SK-N-MC (cell line): Measurements from ENCODE around the gene RNASE8.

Experiments used
- EZH2 ChIP-seq: fragments of 200-600 bp; sonication (generic); IDR thresholded peaks from one replicate; pipeline ENCODE4 v1.6.1; 2017; ENCODE audit warnings: antibody characterized with exemption
- FOXP2 ChIP-seq: optimal IDR thresholded peaks from 2 replicates; pipeline ENCODE3; 2011; ENCODE audit warnings: mild to moderate bottlenecking, moderate library complexity; ENCODE audit not compliant: insufficient read depth; ENCODE audit errors: extremely low read length, control extremely low read depth
- POLR2AphosphoS5 ChIP-seq: IDR thresholded peaks from 2 replicates; pipeline ENCODE4 v1.6.1; 2012; ENCODE audit warnings: mild to moderate bottlenecking, low read depth, low read length, borderline replicate concordance

- TF ChIP-seq EZH2 (no peak), POLR2AphosphoS5 (no peak), FOXP2 (no peak)
Measured at GRCh38 chr14:21056520-21057163, 980 bp upstream of the RNASE8 start.
